Measurements from ENCODE around the gene MAD1L1.

DNA sequence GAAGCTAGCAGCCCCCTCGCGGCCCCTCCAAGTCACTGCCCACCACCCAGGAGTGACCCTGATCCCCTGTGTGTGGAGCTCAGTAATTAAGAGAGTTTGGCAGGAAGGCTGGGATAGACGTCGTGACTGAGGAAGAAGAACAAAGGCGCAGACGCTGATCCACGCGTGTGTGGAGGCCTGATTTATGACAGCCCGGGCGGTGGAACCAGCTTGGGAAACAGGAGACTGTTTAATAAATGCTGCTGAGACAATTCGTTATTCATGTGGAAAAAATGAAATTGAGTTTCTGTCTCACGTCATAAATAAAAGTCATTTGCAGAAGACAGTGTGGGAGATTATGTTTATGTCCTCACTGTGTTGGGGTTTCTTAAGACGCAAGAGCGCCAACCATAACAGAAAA is 431.8 kb downstream of the MAD1L1 start:
- no peak for TF ChIP-seq EZH2 (IDR thresholded peaks at IDR 0.05; ENCODE audit: insufficient read depth, low read length)
- TF ChIP-seq, protein P1, sequence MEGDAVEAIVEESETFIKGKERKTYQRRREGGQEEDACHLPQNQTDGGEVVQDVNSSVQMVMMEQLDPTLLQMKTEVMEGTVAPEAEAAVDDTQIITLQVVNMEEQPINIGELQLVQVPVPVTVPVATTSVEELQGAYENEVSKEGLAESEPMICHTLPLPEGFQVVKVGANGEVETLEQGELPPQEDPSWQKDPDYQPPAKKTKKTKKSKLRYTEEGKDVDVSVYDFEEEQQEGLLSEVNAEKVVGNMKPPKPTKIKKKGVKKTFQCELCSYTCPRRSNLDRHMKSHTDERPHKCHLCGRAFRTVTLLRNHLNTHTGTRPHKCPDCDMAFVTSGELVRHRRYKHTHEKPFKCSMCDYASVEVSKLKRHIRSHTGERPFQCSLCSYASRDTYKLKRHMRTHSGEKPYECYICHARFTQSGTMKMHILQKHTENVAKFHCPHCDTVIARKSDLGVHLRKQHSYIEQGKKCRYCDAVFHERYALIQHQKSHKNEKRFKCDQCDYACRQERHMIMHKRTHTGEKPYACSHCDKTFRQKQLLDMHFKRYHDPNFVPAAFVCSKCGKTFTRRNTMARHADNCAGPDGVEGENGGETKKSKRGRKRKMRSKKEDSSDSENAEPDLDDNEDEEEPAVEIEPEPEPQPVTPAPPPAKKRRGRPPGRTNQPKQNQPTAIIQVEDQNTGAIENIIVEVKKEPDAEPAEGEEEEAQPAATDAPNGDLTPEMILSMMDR (IDR thresholded peaks at IDR 0.05; ENCODE audit: insufficient read depth, low read depth, low read length) = no peak
